Measurements from ENCODE around the gene KSR1.

Gene KSR1

DNA sequence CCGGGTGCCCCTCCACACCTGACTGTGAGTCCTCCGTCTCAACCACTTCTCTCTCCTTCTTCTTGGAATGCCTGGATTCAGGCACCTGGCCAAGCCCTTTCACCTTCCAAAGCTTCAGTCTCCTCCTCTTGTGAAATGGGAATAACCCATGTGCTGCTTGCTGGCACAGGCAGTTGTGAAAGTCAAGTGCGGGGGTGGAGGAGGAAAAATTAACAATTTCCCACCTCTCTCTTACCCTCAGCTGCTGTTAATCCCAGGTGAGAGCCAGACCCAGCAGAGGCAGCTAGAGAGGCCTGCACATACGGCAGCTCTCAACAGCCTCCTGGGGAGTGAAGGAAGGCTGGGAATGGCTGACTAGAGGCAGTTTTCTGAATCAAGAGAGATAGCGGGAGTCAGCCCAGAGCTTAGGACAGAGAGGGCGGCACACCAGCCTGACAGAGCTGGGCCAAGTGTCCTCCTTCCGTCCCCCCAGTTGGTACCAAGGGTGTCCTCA, 96.8 kb downstream of the KSR1 start:
- DNase-seq (ENCODE audit: low read depth), result no peak
- no peak overlapping the region for H3K4me3 ChIP-seq (ENCODE audit: low read depth, low read length)
- TF ChIP-seq, protein P1, sequence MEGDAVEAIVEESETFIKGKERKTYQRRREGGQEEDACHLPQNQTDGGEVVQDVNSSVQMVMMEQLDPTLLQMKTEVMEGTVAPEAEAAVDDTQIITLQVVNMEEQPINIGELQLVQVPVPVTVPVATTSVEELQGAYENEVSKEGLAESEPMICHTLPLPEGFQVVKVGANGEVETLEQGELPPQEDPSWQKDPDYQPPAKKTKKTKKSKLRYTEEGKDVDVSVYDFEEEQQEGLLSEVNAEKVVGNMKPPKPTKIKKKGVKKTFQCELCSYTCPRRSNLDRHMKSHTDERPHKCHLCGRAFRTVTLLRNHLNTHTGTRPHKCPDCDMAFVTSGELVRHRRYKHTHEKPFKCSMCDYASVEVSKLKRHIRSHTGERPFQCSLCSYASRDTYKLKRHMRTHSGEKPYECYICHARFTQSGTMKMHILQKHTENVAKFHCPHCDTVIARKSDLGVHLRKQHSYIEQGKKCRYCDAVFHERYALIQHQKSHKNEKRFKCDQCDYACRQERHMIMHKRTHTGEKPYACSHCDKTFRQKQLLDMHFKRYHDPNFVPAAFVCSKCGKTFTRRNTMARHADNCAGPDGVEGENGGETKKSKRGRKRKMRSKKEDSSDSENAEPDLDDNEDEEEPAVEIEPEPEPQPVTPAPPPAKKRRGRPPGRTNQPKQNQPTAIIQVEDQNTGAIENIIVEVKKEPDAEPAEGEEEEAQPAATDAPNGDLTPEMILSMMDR (IDR thresholded peaks at IDR 0.05; ENCODE audit: control insufficient read depth, extremely low read depth, insufficient read depth), result no peak

DNA sequence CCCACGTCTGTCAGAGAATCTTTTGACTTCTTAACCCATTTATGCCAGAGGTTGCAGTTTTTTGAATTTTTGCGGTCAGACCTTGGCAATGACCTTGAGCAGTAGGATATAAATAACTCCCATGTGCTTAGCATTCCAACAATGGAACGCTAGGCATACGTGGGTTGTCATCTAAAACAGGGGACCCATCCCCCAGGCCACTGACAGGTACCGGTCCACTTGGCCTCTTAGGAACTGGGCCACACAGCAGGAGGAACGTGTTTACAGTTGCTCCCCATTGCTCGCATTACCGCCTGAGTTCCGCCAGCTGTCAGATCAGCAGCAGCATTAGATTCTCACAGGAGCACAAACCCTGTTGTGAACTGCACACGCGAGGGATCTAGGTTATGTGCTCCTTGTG, 97.9 kb downstream of the KSR1 start:
- DNase-seq (ENCODE audit: low read depth), result no peak
- TF ChIP-seq, protein P1 (IDR thresholded peaks at IDR 0.05; ENCODE audit: control insufficient read depth, extremely low read depth, insufficient read depth), result no peak
- H3K4me3 ChIP-seq (ENCODE audit: low read depth, low read length), result no peak overlapping the region

GRCh38 chr17:27554911-27555310, 98.7 kb downstream of the KSR1 start:
- TF ChIP-seq, protein P1 (IDR thresholded peaks at IDR 0.05; ENCODE audit: control insufficient read depth, extremely low read depth, insufficient read depth), result no peak
- no peak for DNase-seq (ENCODE audit: low read depth)
- no peak overlapping the region for H3K4me3 ChIP-seq (ENCODE audit: low read depth, low read length)

DNA sequence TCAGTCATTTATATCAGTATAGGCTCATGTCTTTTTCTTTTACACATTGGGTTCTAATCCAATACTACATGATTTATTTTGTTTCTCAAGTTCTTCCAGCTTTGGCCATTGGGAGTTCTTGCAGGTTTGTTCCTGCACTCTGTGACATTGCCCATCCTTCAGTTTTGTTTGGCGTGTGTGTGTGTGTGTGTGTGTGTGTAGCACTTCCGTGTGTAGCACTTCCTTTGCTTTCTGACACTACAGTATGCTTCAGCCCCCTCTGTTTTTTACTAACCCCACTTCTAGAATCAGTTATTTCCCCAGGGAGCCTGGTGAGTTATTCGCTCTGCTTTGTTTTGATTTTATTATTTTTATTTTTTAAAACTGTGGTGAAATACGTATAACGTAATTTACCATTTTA, 99.1 kb downstream of the KSR1 start:
- TF ChIP-seq, protein P1 (IDR thresholded peaks at IDR 0.05; ENCODE audit: control insufficient read depth, extremely low read depth, insufficient read depth), result no peak
- no peak for DNase-seq (ENCODE audit: low read depth)

DNA sequence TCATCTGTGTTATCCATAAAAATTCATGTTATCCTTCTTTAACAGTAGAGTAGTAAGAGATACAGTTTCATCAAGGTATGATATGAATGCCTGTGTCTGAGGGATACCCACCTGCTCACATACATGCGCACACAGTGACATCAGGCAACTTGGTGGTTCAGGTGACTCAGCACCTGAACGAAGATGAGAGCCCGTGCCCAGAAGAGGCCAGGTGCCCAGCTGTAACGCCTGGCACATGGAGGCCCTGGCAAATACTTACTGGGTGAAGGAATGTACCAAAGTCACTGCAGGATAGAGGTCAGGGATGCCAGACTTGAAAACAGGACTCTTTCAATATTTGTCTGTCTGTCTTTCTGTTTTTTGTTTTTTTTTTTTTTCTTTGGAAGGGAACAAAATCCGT, 102.1 kb downstream of the KSR1 start:
- TF ChIP-seq, protein P1 (IDR thresholded peaks at IDR 0.05; ENCODE audit: control insufficient read depth, extremely low read depth, insufficient read depth), result no peak
- H3K4me3 ChIP-seq (ENCODE audit: low read depth, low read length), result no peak overlapping the region
- DNase-seq (ENCODE audit: low read depth), result no peak

More for the DNA sequence above, 99.1 kb downstream of the KSR1 start:
- H3K4me3 ChIP-seq (ENCODE audit: low read depth, low read length), result no peak overlapping the region

GRCh38 chr17:27558842-27559505, 102.7 kb downstream of the KSR1 start:
- H3K4me3 ChIP-seq (ENCODE audit: low read depth, low read length), result no peak overlapping the region
- TF ChIP-seq, protein P1 (IDR thresholded peaks at IDR 0.05; ENCODE audit: control insufficient read depth, extremely low read depth, insufficient read depth), result no peak
- no peak for DNase-seq (ENCODE audit: low read depth)
